Measurements from ENCODE around the gene KRTAP7-1.

- TF ChIP-seq CTCF (IDR thresholded peaks at IDR 0.05) (no peak), POLR2A (IDR thresholded peaks at IDR 0.05) (no peak)
These were observed 9.7 kb upstream of the KRTAP7-1 start for GRCh38 chr21:30839304-30839703.

Measured in thyroid gland (tissue), 4 donors.